Urothelium cell line (cell line): ENCODE measurements around the gene ACO1.
A peak's percentile ranks its signal among the peaks of the same experiment; 100 is the strongest.

Experiments used
- DNase-seq: peaks from one replicate; pipeline ENCODE4 v3.0.0; 2011; ENCODE audit warnings: low spot score, mixed read lengths
- FAIRE-seq: peaks from 2 replicates; lab custom pipeline; 2011; peaks lifted over from hg19 to GRCh38; lab: Jason Lieb, UNC

ACO1 gene

GRCh38 chr9:32382565-32383320, 1.7 kb upstream of the ACO1 start:
- DNase-seq: no peak
- no peak for FAIRE-seq

GRCh38 chr9:32384002-32384363, 460 bp upstream of the ACO1 start:
- DNase-seq (no peak), FAIRE-seq (no peak)

DNA sequence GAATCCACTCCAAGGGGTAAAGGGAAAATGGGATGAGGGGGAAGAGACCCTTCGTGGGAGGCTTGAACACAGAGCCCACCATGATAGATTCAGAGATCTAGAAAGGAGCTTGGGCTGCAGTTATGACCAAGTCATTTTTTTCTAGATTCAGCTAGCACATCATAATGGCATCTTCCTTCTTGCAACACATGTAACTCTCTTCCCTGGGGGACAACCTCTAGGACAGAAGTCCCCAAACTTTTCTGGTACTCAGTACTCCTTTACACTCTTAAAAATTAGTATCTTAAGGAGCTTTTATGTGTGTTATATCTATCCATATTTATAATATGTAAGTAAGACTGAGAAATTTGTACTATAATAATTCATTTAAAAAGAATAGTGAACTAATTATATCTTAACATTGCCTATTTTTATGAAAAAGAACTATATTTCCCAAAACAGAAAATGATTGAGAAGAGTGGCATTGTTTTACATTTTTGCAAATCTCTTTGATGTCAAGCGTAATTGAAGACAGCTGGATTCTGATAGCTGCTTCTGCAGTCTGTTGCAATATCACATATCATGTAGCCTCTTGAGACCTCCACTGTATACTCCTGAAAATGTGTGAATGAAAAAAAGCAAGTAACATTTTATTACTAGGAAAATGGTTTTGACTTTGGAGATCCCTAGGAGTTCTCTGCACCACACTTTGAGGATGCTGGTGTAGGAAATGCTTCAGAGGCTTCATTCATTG, 875 bp downstream of the ACO1 start:
- no peak for DNase-seq
- FAIRE-seq: no peak

- no peak for DNase-seq
- FAIRE-seq: no peak
These were observed 1.4 kb downstream of the ACO1 start for GRCh38 chr9:32385885-32386283.

- FAIRE-seq (no peak), DNase-seq (no peak)
These were observed 2.8 kb downstream of the ACO1 start for GRCh38 chr9:32387256-32387655.

- no peak for DNase-seq
- no peak for FAIRE-seq
These were observed 4.9 kb downstream of the ACO1 start for GRCh38 chr9:32389365-32389764.

GRCh38 chr9:32393911-32394310, 9.5 kb downstream of the ACO1 start:
- DNase-seq (no peak), FAIRE-seq (no peak)

DNA sequence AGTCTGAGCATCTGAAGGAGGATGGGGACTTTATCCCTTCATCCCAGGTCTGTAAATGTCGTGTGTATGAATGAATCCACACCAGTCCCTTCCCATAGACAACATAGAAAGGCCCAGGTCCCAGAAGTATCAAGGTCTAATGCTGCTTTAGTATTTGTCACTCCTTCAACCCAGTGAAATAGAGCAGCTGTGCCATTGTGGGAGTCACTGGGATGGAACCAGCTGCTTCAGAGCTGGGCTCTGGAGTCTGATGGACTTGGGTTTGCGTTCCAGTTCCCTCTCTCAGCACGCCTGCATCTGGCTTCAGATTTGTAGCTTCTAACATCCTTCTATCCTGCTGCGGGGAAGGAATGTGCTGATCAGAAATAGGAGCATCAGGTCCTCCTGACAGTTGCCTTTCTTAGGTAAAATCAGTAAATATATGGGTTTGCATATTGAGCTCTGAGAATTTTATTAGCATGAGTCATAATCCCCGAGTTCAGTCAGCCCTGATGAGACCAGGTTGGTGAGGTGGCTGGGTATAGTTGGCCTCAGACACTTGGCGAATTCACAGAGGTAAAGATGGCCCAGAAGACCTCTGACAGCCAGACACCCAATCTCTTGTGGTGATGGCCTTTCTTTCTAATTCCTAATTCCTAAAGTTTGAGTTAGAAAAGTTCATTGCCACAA, 10.1 kb downstream of the ACO1 start:
- peak; percentile 74 for FAIRE-seq

DNA sequence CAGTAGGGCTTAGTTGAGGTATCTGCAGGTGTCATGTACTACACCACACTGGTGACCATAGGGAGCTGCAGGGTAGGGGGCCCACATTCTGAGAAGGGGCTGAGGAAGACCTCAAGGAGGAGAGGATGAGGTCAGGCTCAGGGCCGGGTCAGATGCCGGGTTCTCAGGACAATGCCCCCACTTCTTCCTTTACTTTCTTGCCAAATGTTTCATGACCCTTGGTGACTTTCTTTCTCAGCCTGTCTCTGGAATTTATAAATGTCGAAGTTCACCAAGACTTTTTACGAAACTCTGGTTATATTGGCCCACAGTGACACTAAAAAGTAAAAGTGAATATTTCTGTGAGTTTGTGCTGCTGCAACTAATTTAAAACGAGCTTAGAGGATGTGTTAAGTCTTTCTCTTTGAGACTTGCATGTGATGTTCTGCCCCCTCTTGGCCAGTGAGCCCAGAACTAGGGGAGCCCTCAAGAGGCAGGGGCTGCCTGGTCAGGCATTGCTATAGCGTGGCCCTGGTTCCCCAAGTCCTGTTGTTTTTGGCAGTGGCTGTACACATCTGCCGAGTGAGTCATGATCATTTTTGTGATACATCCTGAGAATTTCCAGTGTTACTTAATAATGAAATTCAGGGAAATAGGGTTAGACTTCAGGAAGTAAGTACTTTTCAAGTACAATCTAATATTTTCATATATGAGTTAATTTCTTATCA, 11.2 kb downstream of the ACO1 start:
- FAIRE-seq: no peak
- DNase-seq: peak; percentile 54

More for the DNA sequence above, 10.1 kb downstream of the ACO1 start:
- peak; percentile 44 for DNase-seq

DNA sequence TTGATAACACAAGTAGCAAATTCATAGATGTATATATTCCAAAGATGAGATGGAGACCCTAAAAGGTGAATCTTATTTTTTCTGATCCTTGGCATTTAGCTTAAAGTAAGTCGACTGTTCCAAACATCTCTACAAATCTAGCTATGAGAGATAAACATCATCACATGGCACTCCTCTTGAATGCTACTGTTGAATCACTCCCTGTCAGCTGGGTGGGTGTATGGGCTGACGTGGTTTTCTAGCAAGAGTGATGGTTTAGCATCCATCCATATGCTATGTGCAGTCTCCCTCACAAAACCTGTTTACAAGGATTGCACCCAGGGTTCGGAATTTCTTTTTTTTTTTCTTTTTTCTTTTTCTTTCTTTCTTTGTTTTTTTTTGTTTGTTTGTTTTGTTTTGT, 13.8 kb downstream of the ACO1 start:
- no peak for FAIRE-seq
- no peak for DNase-seq

- no peak for FAIRE-seq
- no peak for DNase-seq
These were observed 14.8 kb downstream of the ACO1 start for GRCh38 chr9:32399110-32399815.

DNA sequence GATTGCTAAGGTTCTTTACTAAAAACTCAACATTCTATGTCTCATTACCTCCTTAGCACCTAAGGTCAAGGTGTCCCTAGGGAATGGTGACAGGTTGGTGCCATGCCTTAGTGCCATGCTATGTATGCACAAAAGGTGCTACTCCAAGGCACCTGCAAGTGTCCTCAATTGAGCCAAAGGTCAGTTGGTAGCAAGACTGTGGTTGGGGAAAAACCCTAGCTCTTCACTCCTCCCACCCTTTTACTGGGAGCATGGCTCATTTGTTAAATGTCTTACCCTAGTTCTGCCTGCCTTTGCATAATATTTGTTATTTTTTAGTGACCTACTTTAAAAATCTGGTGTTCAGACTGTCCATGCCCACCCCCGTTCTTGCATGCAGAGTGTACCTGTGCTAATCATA, 17.0 kb downstream of the ACO1 start:
- DNase-seq (no peak), FAIRE-seq (no peak)

GRCh38 chr9:32403567-32404260, 19.3 kb downstream of the ACO1 start:
- FAIRE-seq (no peak), DNase-seq (no peak)

DNA sequence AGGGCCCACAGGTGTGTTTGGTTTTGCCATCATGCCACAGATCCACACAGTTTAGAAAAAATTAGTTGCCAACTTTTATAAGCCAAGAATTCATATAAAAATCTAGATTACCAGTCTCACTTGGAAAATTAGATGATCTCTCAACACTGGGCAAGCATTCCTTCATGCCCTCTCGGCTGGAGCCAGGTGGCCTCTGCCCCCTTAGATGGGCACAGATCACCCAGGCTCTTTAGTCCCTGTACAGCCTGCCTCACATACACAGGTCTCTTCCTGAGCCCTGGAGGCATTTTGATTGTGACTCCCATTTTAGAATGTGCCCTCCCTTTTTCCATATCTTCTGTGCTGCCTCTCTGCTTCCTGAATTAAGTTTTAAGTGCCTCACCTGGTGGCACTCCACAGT, 20.0 kb downstream of the ACO1 start:
- DNase-seq (no peak), FAIRE-seq (no peak)

DNA sequence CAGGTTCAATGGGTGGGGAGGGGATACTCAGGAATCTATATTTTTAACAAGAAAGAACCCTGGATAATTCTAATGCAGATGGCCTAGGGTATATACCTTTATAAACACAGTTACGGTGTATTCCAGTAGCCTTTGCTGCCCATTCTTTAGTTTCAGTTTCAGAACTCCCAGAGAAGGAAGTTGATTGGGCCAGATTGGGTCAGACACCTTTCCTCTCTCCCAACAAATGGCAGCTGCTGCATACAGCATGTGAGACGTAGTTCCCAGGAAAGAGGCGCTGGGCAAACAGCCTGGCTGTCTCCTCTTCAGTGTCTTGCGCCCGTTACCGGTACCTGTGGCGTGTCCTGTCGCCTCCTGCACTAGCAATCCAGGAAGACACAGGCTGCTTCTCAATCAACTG, 20.4 kb downstream of the ACO1 start:
- DNase-seq (no peak), FAIRE-seq (no peak)

DNA sequence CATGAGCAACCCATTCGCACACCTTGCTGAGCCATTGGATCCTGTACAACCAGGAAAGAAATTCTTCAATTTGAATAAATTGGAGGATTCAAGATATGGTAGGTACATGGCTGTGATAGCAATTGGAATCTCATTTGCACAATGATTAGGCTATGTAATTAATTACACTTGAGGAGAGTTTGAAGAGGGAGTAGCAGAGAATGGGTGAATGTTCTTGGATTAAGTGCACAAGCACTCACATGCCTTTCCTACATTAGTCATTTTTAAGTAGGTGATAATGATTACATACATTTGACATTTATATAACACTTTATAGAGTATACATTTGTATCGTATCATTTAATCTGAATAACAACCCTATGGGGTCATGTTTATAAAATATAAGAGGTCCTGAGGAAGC, 21.1 kb downstream of the ACO1 start:
- DNase-seq: no peak
- no peak for FAIRE-seq

- DNase-seq (no peak), FAIRE-seq (no peak)
These were observed 21.6 kb downstream of the ACO1 start for GRCh38 chr9:32406046-32406445.

DNA sequence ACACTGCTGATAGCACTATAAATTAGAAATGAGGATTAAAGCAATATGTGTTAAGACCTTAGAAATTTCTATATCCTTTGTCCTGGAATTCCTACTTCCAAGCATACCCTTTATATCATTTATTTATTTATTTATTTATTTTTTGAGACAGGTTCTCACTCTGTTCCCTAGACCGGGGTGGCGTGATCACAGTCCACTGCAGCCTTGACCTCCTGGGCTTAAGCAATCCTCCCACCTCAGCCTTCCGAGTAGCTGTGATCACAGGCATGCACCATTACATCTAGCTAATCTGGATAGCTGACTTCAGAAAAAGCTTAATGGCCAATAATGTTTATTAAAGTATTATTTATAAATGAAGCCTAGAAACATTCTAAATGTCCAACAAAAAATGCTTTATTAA, 27.3 kb downstream of the ACO1 start:
- no peak for FAIRE-seq
- DNase-seq: no peak

GRCh38 chr9:32412440-32412839, 28.0 kb downstream of the ACO1 start:
- DNase-seq (no peak), FAIRE-seq (no peak)

GRCh38 chr9:32413424-32413823, 29.0 kb downstream of the ACO1 start:
- FAIRE-seq (no peak), DNase-seq (no peak)
